Neural crest cell (in vitro differentiated cells): Measurements from ENCODE around the gene PRR12. TPM values are rescaled to one million over a fixed set of nuclear protein-coding genes. Genes with fewer than 3 reads are reported as not detected.

Experiments used
- DNase-seq: peaks from one replicate; pipeline ENCODE4 v3.0.0; 2021; ENCODE audit warnings: low read depth, mixed read lengths, low spot score
- H3K27ac Mint-ChIP-seq: one replicate; pipeline ENCODE4 v1.8.0; 2021; ENCODE audit warnings: mild to moderate bottlenecking, mixed read lengths; ENCODE audit not compliant: unreplicated experiment
- H3K27me3 Mint-ChIP-seq: 2 replicates; pipeline ENCODE4 v1.8.0; 2021; ENCODE audit warnings: low read depth, mild to moderate bottlenecking, mixed read lengths
- H3K36me3 Mint-ChIP-seq: 2 replicates; pipeline ENCODE4 v1.8.0; 2021; ENCODE audit warnings: low read depth, mild to moderate bottlenecking, mixed read lengths
- H3K4me1 Mint-ChIP-seq: 2 replicates; pipeline ENCODE4 v1.8.0; 2021; ENCODE audit warnings: mixed read lengths
- H3K4me3 Mint-ChIP-seq: one replicate; pipeline ENCODE4 v1.8.0; 2021; ENCODE audit warnings: mild to moderate bottlenecking, mixed read lengths
- H3K9me3 Mint-ChIP-seq: 2 replicates; pipeline ENCODE4 v1.8.0; 2021; ENCODE audit warnings: mixed read lengths
- CTCF ChIP-seq: fragments of 200-600 bp; sonication (generic); conservative IDR thresholded peaks from 2 replicates; pipeline ENCODE4 v1.5.0; 2021; ENCODE audit warnings: antibody characterized with exemption, mild to moderate bottlenecking
- total RNA-seq: library from RNA; stranded (reverse); gene quantifications from 2 replicates; pipeline ENCODE4 v1.2.1, GENCODE V29; 2021

The PRR12 gene
- total RNA-seq, 1 donor from 2014 or later, result 51.7 TPM

GRCh38 chr19:49658566-49659442 lies 67.8 kb downstream of the PRR12 start:
- H3K27ac Mint-ChIP-seq, result no peak overlapping the region

GRCh38 chr19:49660338-49660961 lies 69.5 kb downstream of the PRR12 start:
- TF ChIP-seq CTCF, result no peak
- Mint-ChIP-seq H3K36me3 (peaks cover 12% of the 10 kb centered on the region), H3K27ac (no peak overlapping the region)

More at GRCh38 chr19:49658566-49659442, 67.8 kb downstream of the PRR12 start:
- Mint-ChIP-seq H3K36me3 (peaks cover 10% of the 10 kb centered on the region), H3K9me3 (no peaks in the 10 kb centered on the region), H3K4me1 (peaks cover under 1% of the 10 kb centered on the region), H3K4me3 (no peak overlapping the region), H3K27me3 (no peaks in the 10 kb centered on the region)
- no peak for DNase-seq
- no peak for TF ChIP-seq CTCF

DNA sequence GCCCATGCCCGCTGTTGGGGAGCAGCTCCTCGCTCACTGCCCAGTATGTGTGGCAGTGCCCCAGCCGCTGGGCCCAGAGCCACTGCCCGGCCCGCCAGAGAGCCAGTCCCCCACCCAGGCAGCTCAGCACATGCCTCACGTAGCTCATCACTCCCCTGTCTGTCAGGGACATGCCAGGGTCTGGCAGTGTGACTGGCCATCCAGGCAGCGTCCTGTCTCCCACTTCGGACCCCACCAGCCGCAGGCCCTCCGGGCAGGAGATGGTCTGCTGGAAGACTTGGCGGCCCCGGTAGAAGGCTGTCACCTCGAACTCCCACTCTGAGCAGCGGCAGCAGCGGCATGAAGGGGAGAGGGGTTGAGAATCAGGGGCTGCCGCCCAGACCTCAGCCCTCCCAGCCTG lies 71.0 kb downstream of the PRR12 start:
- H3K27ac Mint-ChIP-seq, result no peak overlapping the region
- no peak for TF ChIP-seq CTCF
- peaks cover 9% of the 10 kb centered on the region for H3K36me3 Mint-ChIP-seq
- no peak for DNase-seq
- H3K4me3 Mint-ChIP-seq, result peak overlapping the region; percentile 23
- H3K4me1 Mint-ChIP-seq, result peaks cover 31% of the 10 kb centered on the region
- peaks cover 10% of the 10 kb centered on the region for H3K27me3 Mint-ChIP-seq
- H3K9me3 Mint-ChIP-seq, result no peaks in the 10 kb centered on the region

More at GRCh38 chr19:49660338-49660961, 69.5 kb downstream of the PRR12 start:
- Mint-ChIP-seq H3K9me3 (no peaks in the 10 kb centered on the region), H3K4me1 (peaks cover 17% of the 10 kb centered on the region), H3K4me3 (peak overlapping the region; percentile 61), H3K27me3 (peaks cover 6% of the 10 kb centered on the region)
- DNase-seq, result no peak

DNA sequence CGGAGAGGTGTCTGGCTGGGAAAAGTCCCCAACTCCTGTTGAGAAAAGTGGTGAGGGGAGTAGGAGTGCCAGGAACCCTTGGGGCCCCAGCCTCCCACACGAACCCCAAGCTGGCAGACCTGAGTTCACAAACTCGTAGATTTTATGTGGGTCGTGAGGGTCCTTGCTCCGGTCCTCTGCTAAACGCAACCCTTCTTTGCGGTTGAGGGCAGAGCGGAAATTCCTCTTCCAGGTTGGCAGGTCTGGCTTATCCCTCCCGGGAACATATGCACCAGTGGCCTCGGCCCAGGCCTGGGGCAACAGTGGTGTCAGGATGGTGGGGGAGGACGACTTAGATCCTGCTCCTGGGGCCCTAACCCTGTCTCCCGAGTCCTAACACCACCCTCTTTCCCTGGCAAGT lies 72.2 kb downstream of the PRR12 start:
- Mint-ChIP-seq H3K9me3 (no peaks in the 10 kb centered on the region), H3K36me3 (peaks cover 9% of the 10 kb centered on the region), H3K4me3 (peak overlapping the region; percentile 64), H3K27me3 (peaks cover 10% of the 10 kb centered on the region), H3K4me1 (peaks cover 37% of the 10 kb centered on the region), H3K27ac (no peak overlapping the region)
- TF ChIP-seq CTCF, result no peak
- no peak for DNase-seq

DNA sequence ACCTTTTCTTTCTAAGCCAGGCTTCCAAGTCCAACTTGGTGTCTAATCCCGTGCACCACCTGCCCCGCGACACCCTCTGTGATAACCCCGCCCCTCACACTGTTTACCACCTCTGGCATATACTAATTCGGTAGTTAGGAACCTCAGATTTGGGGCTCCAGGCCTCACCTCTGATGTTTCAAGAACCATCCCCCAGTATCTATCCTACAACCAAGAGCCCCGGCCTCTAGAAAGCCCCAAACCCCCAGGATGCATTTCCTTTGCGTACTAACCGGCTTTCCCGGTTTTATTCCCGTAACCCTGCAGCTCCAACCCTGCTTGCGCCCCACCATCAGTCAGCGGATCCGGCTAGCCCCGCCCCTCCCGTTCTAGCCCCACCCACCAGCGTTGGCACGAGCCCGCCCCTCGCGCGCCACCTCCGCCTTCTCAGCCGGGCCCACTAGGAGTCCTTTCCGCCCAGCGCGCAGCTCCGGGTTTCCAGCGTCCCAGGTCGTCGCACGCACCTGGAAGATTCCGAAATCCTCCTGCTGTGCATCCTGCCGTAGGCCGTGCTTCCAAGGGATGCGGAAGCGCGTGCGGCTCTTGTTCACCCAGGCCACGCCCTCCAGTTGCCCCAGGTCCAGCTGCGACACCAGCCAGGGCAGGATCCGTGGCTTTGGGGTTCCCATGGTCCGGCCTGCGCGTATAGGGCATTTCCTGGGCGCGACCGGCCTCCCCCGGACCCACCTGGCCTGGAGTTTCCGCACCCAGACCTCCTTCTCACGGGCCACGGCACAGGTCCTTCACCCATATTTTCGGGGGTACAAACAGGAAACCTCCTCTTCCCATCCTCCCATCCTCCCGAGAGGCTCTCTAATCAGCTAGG lies 73.4 kb downstream of the PRR12 start:
- DNase-seq, result peak; percentile 80
- TF ChIP-seq CTCF, result no peak
- Mint-ChIP-seq H3K9me3 (no peaks in the 10 kb centered on the region), H3K4me1 (peaks cover 37% of the 10 kb centered on the region), H3K27ac (peak overlapping the region; percentile 97), H3K4me3 (peak overlapping the region; percentile 98), H3K36me3 (peaks cover 9% of the 10 kb centered on the region), H3K27me3 (peaks cover 10% of the 10 kb centered on the region)
